Measurements from ENCODE around the gene HNRNPLL. TPM values are rescaled to one million over a fixed set of nuclear protein-coding genes. Genes with fewer than 3 reads are reported as not detected.

Gene HNRNPLL
- total and polyA plus RNA-seq, 2 of the 13 experiments (the other 11 are each of a cell fraction or from before 2014, with no cell fraction given), result 49.4 to 103 TPM

- TF ChIP-seq SAP130 (CRISPR knock-in tag; IDR thresholded peaks at IDR 0.05; ENCODE audit: low read depth) (peak; percentile 60), ZNF143 (CRISPR knock-in tag; IDR thresholded peaks at IDR 0.05) (peak; percentile 65; the same call in 1 of the 2 replicates), ERF (CRISPR knock-in tag; IDR thresholded peaks at IDR 0.05) (peak; percentile 7; the same call in 1 of the 2 replicates), PHF20 (CRISPR knock-in tag; IDR thresholded peaks at IDR 0.05) (no peak), GABPB1 (CRISPR knock-in tag; IDR thresholded peaks at IDR 0.05) (peak; percentile 42; the same call in 1 of the 2 replicates), FOXO4 (CRISPR knock-in tag; conservative IDR thresholded peaks at IDR 0.05) (0 out of 2 replicates have a peak, but pooled peaks have one; percentile 65), HDAC2 (CRISPR knock-in tag; IDR thresholded peaks at IDR 0.05) (peak; percentile 24; the same call in 1 of the 2 replicates), FOSL2 (CRISPR knock-in tag; IDR thresholded peaks at IDR 0.05) (peak; percentile 56), ZNF382 (CRISPR knock-in tag; IDR thresholded peaks at IDR 0.05; ENCODE audit: borderline replicate concordance) (no peak), DNMT3B (CRISPR knock-in tag; conservative IDR thresholded peaks at IDR 0.05) (no peak), MAFG (CRISPR knock-in tag; IDR thresholded peaks at IDR 0.05) (no peak), CEBPB (IDR thresholded peaks at IDR 0.05; ENCODE audit: borderline replicate concordance, low read depth, low read length) (peak; percentile 86; the same call in 1 of the 2 replicates), ETV5 (CRISPR knock-in tag; IDR thresholded peaks at IDR 0.05; ENCODE audit: borderline replicate concordance) (peak; percentile 81), PRDM15 (CRISPR knock-in tag; IDR thresholded peaks at IDR 0.05) (no peak), TFAP4 (IDR thresholded peaks at IDR 0.05; ENCODE audit: borderline replicate concordance, low read depth) (peak; percentile 65; the same call in 1 of the 2 replicates), HMGXB4 (CRISPR knock-in tag; IDR thresholded peaks at IDR 0.05; ENCODE audit: borderline replicate concordance in 1 of 2, low read depth in 1 of 2) (0 out of 4 replicates have a peak, but pooled peaks of 1 of the 2 experiments have one; percentile 30), ZNF687 (CRISPR knock-in tag; IDR thresholded peaks at IDR 0.05) (peak; percentile 57)
Observed at GRCh38 chr2:38648107-38648761, 45.5 kb upstream of the HNRNPLL start (continued).
